HepG2 (cell line): ENCODE results near the gene SIK3. TPM values are rescaled to one million over a fixed set of nuclear protein-coding genes. Genes with fewer than 3 reads are reported as not detected.

Experiments
- ATAC-seq: fragments of 200-7000 bp; cut with Tn5 transposase; 3 replicates; pipeline ENCODE4 v1.9.1; 2020; ENCODE audit warnings: mild to moderate bottlenecking, moderate library complexity
- BruUV-seq: library from RNA; stranded (reverse); fragments of 400-500 nt; replicated peaks from 2 replicates; lab custom pipeline; 2021; lab: Mats Ljungman, UMichigan
- CTCF ChIA-PET: fragments of 300-600 bp; formaldehyde crosslinking; extraction: SDS; loops from one replicate; lab custom pipeline; 2021; ENCODE audit warnings: low total read pairs, inconsistent platforms, low intra/inter-chr PET ratio; lab: Yijun Ruan, JAX
- POLR2A ChIA-PET: fragments of 350-600 bp; sonication (Branson Sonifier 250); formaldehyde crosslinking; loops from one replicate; lab custom pipeline; 2020; ENCODE audit warnings: antibody characterized with exemption, inconsistent platforms; lab: Yijun Ruan, JAX
- DNase-seq: peaks from one replicate; pipeline ENCODE4 v3.0.0-alpha.2; 2015; ENCODE audit warnings: low spot score
- FAIRE-seq: peaks from 3 replicates; lab custom pipeline; 2011; peaks lifted over from hg19 to GRCh38; lab: Jason Lieb, UNC
- H2AFZ ChIP-seq: one replicate; pipeline ENCODE4 v1.6.1; 2011; ENCODE audit warnings: low read length, inconsistent platforms
- H3K27ac ChIP-seq: fragments of 300-600 bp; 3 replicates; pipeline ENCODE4 v1.8.0; 2011; ENCODE audit warnings: mixed run types, mild to moderate bottlenecking, mixed read lengths, low read length, inconsistent platforms; ENCODE audit not compliant: insufficient read depth; ENCODE audit errors: extremely low read length
- H3K27me3 ChIP-seq, 2 experiments: fragments of 200-600 bp in 1 of 2; 2 replicates in 1 of 2; 3 replicates in 1 of 2; pipeline versions ENCODE4 v1.6.0 to v1.8.0; 2011; ENCODE audit warnings: low read length in 2 of 2, mild to moderate bottlenecking in 2 of 2, moderate library complexity in 2 of 2, inconsistent platforms in 1 of 2; ENCODE audit not compliant: insufficient read depth in 2 of 2, control insufficient read depth in 1 of 2
- H3K36me3 ChIP-seq, 2 experiments: fragments of 200-600 bp in 1 of 2; replicated peaks in 1 of 2; 2 replicates in 1 of 2; 3 replicates in 1 of 2; pipeline versions ENCODE4 v1.5.1 to v1.8.0; 2011; ENCODE audit warnings: low read length in 2 of 2, inconsistent platforms in 1 of 2; ENCODE audit not compliant: insufficient read depth in 2 of 2, control insufficient read depth in 1 of 2
- H3K4me1 ChIP-seq: 2 replicates; pipeline ENCODE4 v1.5.1; 2012; ENCODE audit warnings: low read length, inconsistent platforms; ENCODE audit not compliant: insufficient read depth
- H3K4me2 ChIP-seq: 2 replicates; pipeline ENCODE4 v1.6.0; 2011; ENCODE audit warnings: low read depth, low read length, inconsistent platforms
- H3K4me3 ChIP-seq, 3 experiments: fragments of 200-600 bp in 1 of 3; sonication (generic), shearing (Covaris generic) in 1 of 3; replicated peaks in 1 of 3; 2 replicates each; pipeline ENCODE4 v1.5.1; 2011 to 2016; ENCODE audit warnings: low read length in 3 of 3, inconsistent platforms in 2 of 3, low read depth in 2 of 3, mild to moderate bottlenecking in 2 of 3, control low read depth in 1 of 3, mixed read lengths in 1 of 3; ENCODE audit not compliant: insufficient read depth in 1 of 3
- H3K79me2 ChIP-seq: one replicate; pipeline ENCODE4 v1.6.1; 2011; ENCODE audit warnings: low read length, inconsistent platforms; ENCODE audit not compliant: insufficient read depth
- H3K9ac ChIP-seq: 2 replicates; pipeline ENCODE4 v1.6.0; 2011; ENCODE audit warnings: mild to moderate bottlenecking, low read depth, low read length, inconsistent platforms; ENCODE audit not compliant: insufficient read depth
- H3K9me3 ChIP-seq: 2 replicates; pipeline ENCODE4 v1.5.1; 2012; ENCODE audit warnings: mild to moderate bottlenecking, low read length
- H4K20me1 ChIP-seq: 2 replicates; pipeline ENCODE4 v1.6.0; 2011; ENCODE audit warnings: inconsistent platforms, mild to moderate bottlenecking, low read length, moderate library complexity; ENCODE audit not compliant: insufficient read depth
- ARNT2 ChIP-seq: sonication (generic); formaldehyde crosslinking; IDR thresholded peaks from 2 replicates; pipeline ENCODE4 v1.8.0; 2022; ENCODE audit warnings: mild to moderate bottlenecking, low read depth, missing genetic modification reagents, moderate library complexity
- EEA1 ChIP-seq: sonication (generic); formaldehyde crosslinking; IDR thresholded peaks from 2 replicates; pipeline ENCODE4 v1.5.1; 2020; ENCODE audit warnings: mild to moderate bottlenecking, missing genetic modification reagents, borderline replicate concordance
- KLF15 ChIP-seq: sonication (generic); formaldehyde crosslinking; IDR thresholded peaks from 2 replicates; pipeline ENCODE4 v1.8.1; 2023; ENCODE audit warnings: borderline replicate concordance, mild to moderate bottlenecking, inconsistent platforms, missing genetic modification reagents, mixed read lengths
- MBD4 ChIP-seq: IDR thresholded peaks from 2 replicates; pipeline ENCODE4 v1.6.1; 2012; ENCODE audit warnings: low read length, inconsistent platforms, borderline replicate concordance
- MED13 ChIP-seq: sonication (generic); formaldehyde crosslinking; IDR thresholded peaks from 2 replicates; pipeline ENCODE4 v1.5.0; 2020; ENCODE audit warnings: missing genetic modification reagents
- NAIF1 ChIP-seq: sonication (generic); formaldehyde crosslinking; IDR thresholded peaks from 2 replicates; pipeline ENCODE4 v1.5.0; 2020; ENCODE audit warnings: mild to moderate bottlenecking, missing genetic modification reagents, borderline replicate concordance
- WGBS: methylation state at CpG from one replicate; pipeline ENCODE4 v1.1.6; 2017; ENCODE audit warnings: low lambda C conversion rate; 5-methylcytosine and 5-hydroxymethylcytosine counted together
- in situ Hi-C: cut with HindIII; loops from 2 replicates; pipeline ENCODE4 v1.10.0; 2017; ENCODE audit warnings: low pct_unique_long_range_greater_than_20kb; ENCODE audit not compliant: extremely low pct_ligation_motif_present
- intact Hi-C: fragments of 100-400 bp; cut with micrococcal nuclease; formaldehyde crosslinking; loops from one replicate; pipeline ENCODE4 v1.10.0; 2022; ENCODE audit not compliant: unreplicated experiment
- polyA plus RNA-seq, 8 experiments: library from polyadenylated mRNA; depleted of rRNA in 3 of 8; stranded (reverse) in 7 of 8; unstranded in 1 of 8; fragments of >200 nt; fragmentation: Illumina TruSeq in 4 of 8; extraction: Trizol in 4 of 8; gene quantifications; 2 replicates each; pipeline versions ENCODE4 v1.2.1 to v1.2.3, GENCODE V29; 2011 to 2016; ENCODE audit warnings: low read depth in 4 of 8, missing spikeins in 1 of 8, mixed read lengths in 1 of 8; ENCODE audit not compliant: insufficient read depth in 1 of 8
- total RNA-seq, 5 experiments: library from RNA; depleted of rRNA; stranded (reverse); fragments of >200 nt; fragmentation: Illumina TruSeq; extraction: Trizol; gene quantifications; 2 replicates each; pipeline ENCODE4 v1.2.3, GENCODE V29; 2016; ENCODE audit warnings: low read depth in 1 of 5
- TF ChIP-seq, protein P1 (sequence below): sonication (generic); formaldehyde crosslinking; IDR thresholded peaks from 2 replicates; pipeline ENCODE4 v1.4.0; 2020; ENCODE audit warnings: missing genetic modification reagents, borderline replicate concordance
- TF ChIP-seq, protein P2 (sequence below): sonication (generic); formaldehyde crosslinking; IDR thresholded peaks from 2 replicates; pipeline ENCODE4 v1.4.0; 2020; ENCODE audit warnings: low read depth, missing genetic modification reagents
- TF ChIP-seq, protein P3 (sequence below): sonication (generic); formaldehyde crosslinking; IDR thresholded peaks from 2 replicates; pipeline ENCODE4 v1.4.0; 2020; ENCODE audit warnings: missing genetic modification reagents

SIK3 gene
- total and polyA plus RNA-seq, 2 of the 13 experiments (the other 11 are each of a cell fraction or from before 2014, with no cell fraction given) = 5.7 to 9.8 TPM

GRCh38 chr11:116930177-116930576 lies 168.1 kb downstream of the SIK3 start:
- Histone ChIP-seq H3K36me3 (peaks cover 1 to 16% of the 10 kb centered on the region in 2 experiments), H3K79me2 (no peaks in the 10 kb centered on the region), H3K4me2 (peak overlapping the region; percentile 72), H4K20me1 (no peaks in the 10 kb centered on the region), H3K4me1 (peaks cover 56% of the 10 kb centered on the region), H3K27me3 (no peaks in the 10 kb centered on the region), H3K9me3 (no peaks in the 10 kb centered on the region), H2AFZ (no peak overlapping the region), H3K9ac (peak overlapping the region; percentile 10; the same call in 1 of the 2 replicates), H3K4me3 (peak overlapping the region in 2 of 3 experiments; percentile 38 to 48; a peak in 3 of 6 replicates), H3K27ac (peak overlapping the region; percentile 83)
- TF ChIP-seq EEA1 = no peak
- TF ChIP-seq MBD4 = no peak
- TF ChIP-seq NAIF1 (CRISPR knock-in tag) = no peak
- TF ChIP-seq, protein P1, sequence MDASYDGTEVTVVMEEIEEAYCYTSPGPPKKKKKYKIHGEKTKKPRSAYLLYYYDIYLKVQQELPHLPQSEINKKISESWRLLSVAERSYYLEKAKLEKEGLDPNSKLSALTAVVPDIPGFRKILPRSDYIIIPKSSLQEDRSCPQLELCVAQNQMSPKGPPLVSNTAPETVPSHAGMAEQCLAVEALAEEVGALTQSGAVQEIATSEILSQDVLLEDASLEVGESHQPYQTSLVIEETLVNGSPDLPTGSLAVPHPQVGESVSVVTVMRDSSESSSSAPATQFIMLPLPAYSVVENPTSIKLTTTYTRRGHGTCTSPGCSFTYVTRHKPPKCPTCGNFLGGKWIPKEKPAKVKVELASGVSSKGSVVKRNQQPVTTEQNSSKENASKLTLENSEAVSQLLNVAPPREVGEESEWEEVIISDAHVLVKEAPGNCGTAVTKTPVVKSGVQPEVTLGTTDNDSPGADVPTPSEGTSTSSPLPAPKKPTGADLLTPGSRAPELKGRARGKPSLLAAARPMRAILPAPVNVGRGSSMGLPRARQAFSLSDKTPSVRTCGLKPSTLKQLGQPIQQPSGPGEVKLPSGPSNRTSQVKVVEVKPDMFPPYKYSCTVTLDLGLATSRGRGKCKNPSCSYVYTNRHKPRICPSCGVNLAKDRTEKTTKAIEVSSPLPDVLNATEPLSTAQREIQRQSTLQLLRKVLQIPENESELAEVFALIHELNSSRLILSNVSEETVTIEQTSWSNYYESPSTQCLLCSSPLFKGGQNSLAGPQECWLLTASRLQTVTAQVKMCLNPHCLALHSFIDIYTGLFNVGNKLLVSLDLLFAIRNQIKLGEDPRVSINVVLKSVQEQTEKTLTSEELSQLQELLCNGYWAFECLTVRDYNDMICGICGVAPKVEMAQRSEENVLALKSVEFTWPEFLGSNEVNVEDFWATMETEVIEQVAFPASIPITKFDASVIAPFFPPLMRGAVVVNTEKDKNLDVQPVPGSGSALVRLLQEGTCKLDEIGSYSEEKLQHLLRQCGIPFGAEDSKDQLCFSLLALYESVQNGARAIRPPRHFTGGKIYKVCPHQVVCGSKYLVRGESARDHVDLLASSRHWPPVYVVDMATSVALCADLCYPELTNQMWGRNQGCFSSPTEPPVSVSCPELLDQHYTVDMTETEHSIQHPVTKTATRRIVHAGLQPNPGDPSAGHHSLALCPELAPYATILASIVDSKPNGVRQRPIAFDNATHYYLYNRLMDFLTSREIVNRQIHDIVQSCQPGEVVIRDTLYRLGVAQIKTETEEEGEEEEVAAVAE (CRISPR knock-in tag) = no peak
- TF ChIP-seq KLF15 (CRISPR knock-in tag) = no peak
- TF ChIP-seq MED13 = no peak
- no peak for TF ChIP-seq ARNT2
- TF ChIP-seq, protein P2, sequence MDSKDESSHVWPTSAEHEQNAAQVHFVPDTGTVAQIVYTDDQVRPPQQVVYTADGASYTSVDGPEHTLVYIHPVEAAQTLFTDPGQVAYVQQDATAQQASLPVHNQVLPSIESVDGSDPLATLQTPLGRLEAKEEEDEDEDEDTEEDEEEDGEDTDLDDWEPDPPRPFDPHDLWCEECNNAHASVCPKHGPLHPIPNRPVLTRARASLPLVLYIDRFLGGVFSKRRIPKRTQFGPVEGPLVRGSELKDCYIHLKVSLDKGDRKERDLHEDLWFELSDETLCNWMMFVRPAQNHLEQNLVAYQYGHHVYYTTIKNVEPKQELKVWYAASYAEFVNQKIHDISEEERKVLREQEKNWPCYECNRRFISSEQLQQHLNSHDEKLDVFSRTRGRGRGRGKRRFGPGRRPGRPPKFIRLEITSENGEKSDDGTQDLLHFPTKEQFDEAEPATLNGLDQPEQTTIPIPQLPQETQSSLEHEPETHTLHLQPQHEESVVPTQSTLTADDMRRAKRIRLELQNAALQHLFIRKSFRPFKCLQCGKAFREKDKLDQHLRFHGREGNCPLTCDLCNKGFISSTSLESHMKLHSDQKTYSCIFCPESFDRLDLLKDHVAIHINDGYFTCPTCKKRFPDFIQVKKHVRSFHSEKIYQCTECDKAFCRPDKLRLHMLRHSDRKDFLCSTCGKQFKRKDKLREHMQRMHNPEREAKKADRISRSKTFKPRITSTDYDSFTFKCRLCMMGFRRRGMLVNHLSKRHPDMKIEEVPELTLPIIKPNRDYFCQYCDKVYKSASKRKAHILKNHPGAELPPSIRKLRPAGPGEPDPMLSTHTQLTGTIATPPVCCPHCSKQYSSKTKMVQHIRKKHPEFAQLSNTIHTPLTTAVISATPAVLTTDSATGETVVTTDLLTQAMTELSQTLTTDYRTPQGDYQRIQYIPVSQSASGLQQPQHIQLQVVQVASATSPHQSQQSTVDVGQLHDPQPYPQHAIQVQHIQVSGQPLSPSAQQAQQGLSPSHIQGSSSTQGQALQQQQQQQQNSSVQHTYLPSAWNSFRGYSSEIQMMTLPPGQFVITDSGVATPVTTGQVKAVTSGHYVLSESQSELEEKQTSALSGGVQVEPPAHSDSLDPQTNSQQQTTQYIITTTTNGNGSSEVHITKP (CRISPR knock-in tag) = no peak
- TF ChIP-seq, protein P3, sequence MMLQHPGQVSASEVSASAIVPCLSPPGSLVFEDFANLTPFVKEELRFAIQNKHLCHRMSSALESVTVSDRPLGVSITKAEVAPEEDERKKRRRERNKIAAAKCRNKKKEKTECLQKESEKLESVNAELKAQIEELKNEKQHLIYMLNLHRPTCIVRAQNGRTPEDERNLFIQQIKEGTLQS (CRISPR knock-in tag) = no peak
- 20% methylated on average over 4 of the region's 4 CpGs for WGBS
- BruUV-seq = no TSS peak
- DNase-seq (peak; percentile 21), ATAC-seq (peak; percentile 65), FAIRE-seq (peak; percentile 51)
- in situ Hi-C loops (no loop called here), intact Hi-C loops (no loop called here)
- ChIA-PET CTCF (no interaction called here), POLR2A (interaction anchor here (0.6 to 3.2 kb wide), 7 partner anchors 9 to 166 kb away, joined by 3 to 13 read pairs (median 4); partner anchors contain the start of gene APOA1)
